Mesendoderm (in vitro differentiated cells): ENCODE data around the gene THAP7.

ENCODE experiments used
- DNase-seq: peaks from one replicate; pipeline ENCODE4 v3.0.0; 2013
- H2AK5ac ChIP-seq: 2 replicates; pipeline ENCODE4 v1.6.1; 2013; ENCODE audit warnings: low read length, inconsistent platforms
- H2BK120ac ChIP-seq: 2 replicates; pipeline ENCODE4 v1.6.1; 2013; ENCODE audit warnings: low read depth, mild to moderate bottlenecking, low read length, moderate library complexity, mixed read lengths
- H2BK15ac ChIP-seq: replicated peaks from 2 replicates; pipeline ENCODE4 v1.6.1; 2013; ENCODE audit warnings: low read depth, mild to moderate bottlenecking, moderate library complexity
- H2BK5ac ChIP-seq: 2 replicates; pipeline ENCODE4 v1.6.1; 2013; ENCODE audit warnings: low read length, inconsistent platforms
- H3K18ac ChIP-seq: 2 replicates; pipeline ENCODE4 v1.6.1; 2013; ENCODE audit warnings: mild to moderate bottlenecking, low read length, mixed read lengths
- H3K23ac ChIP-seq: one replicate; pipeline ENCODE4 v1.6.1; 2013; ENCODE audit warnings: low read length
- H3K27ac ChIP-seq: 2 replicates; pipeline ENCODE4 v1.5.1; 2013; ENCODE audit warnings: low read depth, mild to moderate bottlenecking, inconsistent platforms, low read length, moderate library complexity
- H3K27me3 ChIP-seq: 2 replicates; pipeline ENCODE4 v1.6.1; 2013; ENCODE audit warnings: low read length, control low read depth, mild to moderate bottlenecking, inconsistent platforms; ENCODE audit not compliant: insufficient read depth, poor library complexity
- H3K36me3 ChIP-seq: 2 replicates; pipeline ENCODE4 v1.6.1; 2013; ENCODE audit warnings: low read length, inconsistent platforms; ENCODE audit not compliant: control insufficient read depth, insufficient read depth
- H3K4ac ChIP-seq: one replicate; pipeline ENCODE4 v1.6.1; 2013; ENCODE audit warnings: low read depth, mild to moderate bottlenecking, low read length, moderate library complexity
- H3K4me1 ChIP-seq: 2 replicates; pipeline ENCODE4 v1.6.1; 2013; ENCODE audit warnings: low read depth, low read length, inconsistent platforms; ENCODE audit not compliant: control insufficient read depth
- H3K4me2 ChIP-seq: 2 replicates; pipeline ENCODE4 v1.6.1; 2013; ENCODE audit warnings: low read length
- H3K4me3 ChIP-seq: 2 replicates; pipeline ENCODE4 v1.5.1; 2013; ENCODE audit warnings: mild to moderate bottlenecking, low read length
- H3K56ac ChIP-seq: one replicate; pipeline ENCODE4 v1.6.1; 2013; ENCODE audit warnings: low read length
- H3K79me1 ChIP-seq: 2 replicates; pipeline ENCODE4 v1.6.1; 2013; ENCODE audit warnings: low read length, inconsistent platforms
- H3K79me2 ChIP-seq: 2 replicates; pipeline ENCODE4 v1.6.1; 2013; ENCODE audit warnings: mild to moderate bottlenecking, low read length; ENCODE audit not compliant: control insufficient read depth, insufficient read depth
- H3K9ac ChIP-seq: 2 replicates; pipeline ENCODE4 v1.6.1; 2013; ENCODE audit warnings: low read length, inconsistent platforms
- H4K5ac ChIP-seq: one replicate; pipeline ENCODE4 v1.6.1; 2013; ENCODE audit warnings: low read length
- H4K8ac ChIP-seq: one replicate; pipeline ENCODE4 v1.6.1; 2013; ENCODE audit warnings: low read depth, mild to moderate bottlenecking, control low read depth, low read length, moderate library complexity
- WGBS: extraction: QIAGEN DNeasy Blood & Tissue Kit; methylation state at CpG from one replicate; pipeline ENCODE4 v1.1.7; 2013; ENCODE audit warnings: low lambda C conversion rate, missing lambda C conversion rate; ENCODE audit not compliant: insufficient coverage; ENCODE audit errors: extremely low coverage; 5-methylcytosine and 5-hydroxymethylcytosine counted together

Gene THAP7

DNA sequence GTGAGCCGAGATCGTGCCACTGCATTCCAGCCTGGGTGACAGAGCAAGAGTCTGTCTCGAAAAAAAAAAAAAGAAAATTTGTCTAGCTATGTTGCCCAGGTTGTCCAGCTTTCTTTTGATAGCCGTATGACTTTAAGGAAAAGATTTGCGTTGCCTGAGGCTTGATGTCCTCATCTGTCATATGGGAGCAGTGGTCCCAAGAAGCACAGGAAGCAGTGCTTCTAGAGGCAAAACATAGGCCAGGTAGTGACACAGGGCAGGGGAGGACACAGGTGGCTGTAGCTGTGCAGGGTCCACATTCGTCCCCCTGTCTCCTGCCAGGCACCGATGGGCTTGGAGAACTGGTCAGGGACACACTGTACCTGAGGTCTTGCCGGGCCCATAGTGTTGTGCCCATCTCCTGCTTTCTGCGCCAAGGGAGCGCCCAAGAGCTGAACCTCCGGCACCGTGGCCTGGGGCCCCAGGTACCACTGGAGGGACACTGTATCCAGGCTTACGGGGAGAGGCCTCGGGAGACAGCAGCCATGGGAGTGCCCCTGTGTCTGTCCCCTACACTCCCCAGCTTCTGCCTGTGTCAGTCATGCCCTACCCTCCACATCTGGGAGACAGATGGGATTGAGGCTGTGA lies 45.2 kb upstream of the THAP7 start:
- no peak overlapping the region for H2BK15ac ChIP-seq
- no CpG with 5 or more reads among the region's 14 CpGs for WGBS
- H3K79me1 ChIP-seq = no peaks in the 10 kb centered on the region
- no peaks in the 10 kb centered on the region for H3K27me3 ChIP-seq
- H4K8ac ChIP-seq = no peak overlapping the region
- no peak overlapping the region for H3K4me3 ChIP-seq
- H3K4ac ChIP-seq = no peak overlapping the region
- H2BK5ac ChIP-seq = no peak overlapping the region
- H2BK120ac ChIP-seq = no peak overlapping the region
- no peak overlapping the region for H3K9ac ChIP-seq
- no peaks in the 10 kb centered on the region for H3K36me3 ChIP-seq
- no peak overlapping the region for H3K23ac ChIP-seq
- H3K4me1 ChIP-seq = peaks cover 6% of the 10 kb centered on the region
- H3K4me2 ChIP-seq = no peak overlapping the region
- H3K56ac ChIP-seq = no peak overlapping the region
- H3K18ac ChIP-seq = no peak overlapping the region
- no peaks in the 10 kb centered on the region for H3K79me2 ChIP-seq
- no peak for DNase-seq
- no peak overlapping the region for H4K5ac ChIP-seq
- H2AK5ac ChIP-seq = no peak overlapping the region
- H3K27ac ChIP-seq = no peak overlapping the region

DNA sequence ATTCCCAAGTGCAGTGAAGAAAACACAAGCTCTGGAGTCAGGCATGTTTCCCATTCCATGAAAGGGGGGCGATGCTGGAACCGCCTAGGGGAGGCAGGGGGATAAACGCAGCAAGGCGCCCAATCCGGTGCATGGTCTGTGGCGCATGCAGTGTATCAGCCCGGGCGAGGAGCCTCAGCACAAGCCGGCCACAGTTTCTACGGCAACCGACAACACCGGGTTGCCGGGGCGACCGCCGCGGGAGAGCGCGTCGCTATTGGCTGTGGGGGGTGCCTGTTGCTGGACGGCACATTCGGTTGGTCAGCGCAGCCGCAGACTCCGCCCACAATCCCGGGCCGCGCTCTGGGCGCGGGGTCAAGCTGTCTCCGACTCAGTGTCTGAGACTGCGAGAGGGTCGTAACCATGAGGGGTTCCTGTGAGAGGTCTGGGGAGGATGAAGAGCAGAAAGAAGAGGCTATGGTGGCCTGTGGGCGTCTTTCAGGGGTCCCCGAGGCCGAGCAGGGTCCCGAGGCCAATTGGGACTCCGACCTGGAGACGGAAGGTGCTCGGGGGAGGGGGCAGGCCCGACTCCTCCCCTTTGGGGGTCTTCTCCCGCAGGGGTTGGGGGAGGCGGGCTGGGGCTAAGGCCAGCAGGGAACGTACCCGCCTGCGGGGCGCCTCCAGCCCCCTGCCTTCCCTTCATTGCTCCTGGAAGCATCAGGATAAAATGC lies 43.8 kb upstream of the THAP7 start, which contains the start of gene LRRC74B:
TSS of gene LRRC74B (plus strand) at position 362 of the 710 bp plus-strand sequence. CDS start at position 403, 41 bp downstream.
- Histone ChIP-seq H4K5ac (no peak within 1 kb of the TSS), H4K8ac (no peak within 1 kb of the TSS), H3K4ac (no peak within 1 kb of the TSS), H3K18ac (no peak within 1 kb of the TSS), H3K4me2 (peak within 1 kb of the TSS; percentile 82), H3K79me2 (no peaks in the 10 kb centered on the region), H3K9ac (peak within 1 kb of the TSS; percentile 46), H2AK5ac (no peak within 1 kb of the TSS), H3K56ac (peak within 1 kb of the TSS; percentile 34), H3K36me3 (no peaks in the 10 kb centered on the region), H3K27ac (no peak within 1 kb of the TSS), H3K79me1 (no peaks in the 10 kb centered on the region), H3K4me3 (peak within 1 kb of the TSS; percentile 65), H2BK120ac (no peak within 1 kb of the TSS), H2BK5ac (no peak within 1 kb of the TSS), H3K27me3 (no peaks in the 10 kb centered on the region), H3K4me1 (peaks cover 4% of the 10 kb centered on the region), H3K23ac (no peak within 1 kb of the TSS), H2BK15ac (no peak within 1 kb of the TSS)
- DNase-seq = peak; percentile 97
- no CpG with 5 or more reads among the region's 47 CpGs for WGBS

DNA sequence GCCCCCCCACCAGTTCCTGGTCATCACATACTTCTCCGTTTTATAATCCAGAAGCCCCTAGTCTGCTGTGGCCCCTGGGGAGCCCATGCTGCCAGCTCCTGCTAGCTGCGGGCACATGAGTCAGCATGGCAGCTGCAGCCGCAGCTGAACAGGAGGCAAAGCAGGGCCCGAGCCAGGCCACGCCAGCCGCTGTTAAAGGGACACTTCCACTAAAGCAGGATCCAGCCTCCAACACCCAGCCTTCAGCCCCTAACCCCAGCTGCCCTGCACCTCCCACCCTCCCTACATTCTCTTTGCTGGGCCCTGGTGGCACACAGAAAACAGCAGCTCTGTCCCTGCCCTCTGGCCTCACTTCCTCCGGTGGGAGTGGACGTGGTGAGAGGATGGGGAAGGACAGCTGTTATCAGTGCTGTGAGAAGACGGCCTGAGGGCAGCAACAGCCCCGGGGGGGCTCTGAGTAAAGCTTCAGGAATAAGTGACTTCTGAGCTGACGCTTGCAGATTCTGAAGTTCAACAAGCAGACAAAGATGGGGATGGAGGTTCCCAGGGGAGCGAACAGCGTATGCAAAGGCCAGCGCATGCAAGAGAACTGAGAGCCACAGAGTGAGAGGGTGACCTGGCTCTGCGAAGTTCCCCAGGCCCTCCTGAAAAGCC lies 43.1 kb upstream of the THAP7 start:
- Histone ChIP-seq H4K8ac (no peak overlapping the region), H2BK5ac (no peak overlapping the region), H3K23ac (no peak overlapping the region), H3K56ac (no peak overlapping the region), H3K4ac (no peak overlapping the region), H3K36me3 (no peaks in the 10 kb centered on the region), H3K4me3 (no peak overlapping the region), H4K5ac (no peak overlapping the region), H3K79me1 (no peaks in the 10 kb centered on the region), H2BK15ac (no peak overlapping the region), H3K79me2 (no peaks in the 10 kb centered on the region), H2BK120ac (no peak overlapping the region), H3K4me1 (peaks cover 4% of the 10 kb centered on the region), H3K4me2 (peak overlapping the region; percentile 73), H3K27ac (no peak overlapping the region), H3K9ac (no peak overlapping the region), H3K18ac (no peak overlapping the region), H3K27me3 (no peaks in the 10 kb centered on the region), H2AK5ac (no peak overlapping the region)
- DNase-seq = peak; percentile 76
- WGBS = no CpG with 5 or more reads among the region's 15 CpGs

- H3K4me3 ChIP-seq = no peak overlapping the region
- H3K27ac ChIP-seq = no peak overlapping the region
These were observed 42.1 kb upstream of the THAP7 start for GRCh38 chr22:21043860-21044535.

DNA sequence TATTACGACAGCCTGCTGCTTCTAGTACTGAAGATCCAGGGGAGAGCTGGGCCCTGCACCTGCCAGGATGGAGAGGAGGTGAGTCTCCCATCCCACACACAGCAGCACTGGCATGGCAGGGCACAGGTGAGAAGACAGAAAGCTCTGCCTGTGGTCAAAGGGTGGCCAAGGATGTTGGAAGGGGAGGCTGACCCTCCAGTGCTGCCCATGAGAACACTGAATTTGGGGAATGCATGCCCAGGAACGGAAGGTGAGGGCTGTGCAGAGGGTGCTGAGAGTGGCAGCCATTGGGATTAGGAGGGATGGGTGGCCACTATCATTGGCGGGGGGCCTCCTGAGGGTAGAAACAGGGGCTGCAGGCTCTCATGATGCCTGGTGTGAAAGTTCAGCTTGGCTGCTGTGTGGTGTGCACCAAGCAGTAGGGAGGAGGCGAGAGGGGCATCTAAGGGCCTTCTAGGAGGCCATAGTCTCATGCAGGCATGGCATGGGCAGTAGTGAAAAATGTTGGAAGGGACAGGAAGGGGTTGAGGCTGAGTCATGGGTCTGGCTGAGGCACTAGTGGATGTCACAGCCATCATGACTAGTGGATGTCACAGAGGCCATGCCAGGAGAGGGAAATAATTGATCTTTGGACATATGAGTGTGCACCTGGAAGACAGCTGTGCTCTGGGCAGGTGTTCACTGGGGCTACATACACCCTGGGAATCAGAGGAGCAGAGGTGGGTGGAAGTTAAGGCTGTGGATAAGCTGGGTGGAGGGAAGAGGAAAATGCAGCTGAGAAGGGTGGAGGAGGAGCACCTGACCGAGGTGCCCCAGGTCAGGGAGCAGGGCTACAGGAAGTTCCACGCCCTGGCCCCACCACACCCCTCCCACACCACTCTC lies 41.3 kb upstream of the THAP7 start:
- Histone ChIP-seq H3K4me3 (no peak overlapping the region), H3K27ac (no peak overlapping the region), H3K79me1 (no peaks in the 10 kb centered on the region), H4K8ac (no peak overlapping the region), H3K18ac (no peak overlapping the region), H3K56ac (no peak overlapping the region), H3K23ac (no peak overlapping the region), H3K79me2 (no peaks in the 10 kb centered on the region), H3K27me3 (no peaks in the 10 kb centered on the region), H3K4me1 (peaks cover 4% of the 10 kb centered on the region), H3K36me3 (no peaks in the 10 kb centered on the region), H3K4ac (no peak overlapping the region), H4K5ac (no peak overlapping the region), H2BK5ac (no peak overlapping the region), H2AK5ac (no peak overlapping the region), H3K4me2 (no peak overlapping the region), H2BK15ac (no peak overlapping the region), H2BK120ac (no peak overlapping the region), H3K9ac (no peak overlapping the region)
- no CpG with 5 or more reads among the region's 6 CpGs for WGBS
- no peak for DNase-seq

More at GRCh38 chr22:21043860-21044535, 42.1 kb upstream of the THAP7 start:
- H3K23ac ChIP-seq = no peak overlapping the region
- H3K79me2 ChIP-seq = no peaks in the 10 kb centered on the region
- H3K18ac ChIP-seq = no peak overlapping the region
- H3K56ac ChIP-seq = no peak overlapping the region
- no peak overlapping the region for H2BK15ac ChIP-seq
- no peak for DNase-seq
- no peak overlapping the region for H4K5ac ChIP-seq
- H4K8ac ChIP-seq = no peak overlapping the region
- no peak overlapping the region for H2BK5ac ChIP-seq
- peaks cover 4% of the 10 kb centered on the region for H3K4me1 ChIP-seq
- no peak overlapping the region for H3K9ac ChIP-seq
- no peak overlapping the region for H3K4ac ChIP-seq
- no peaks in the 10 kb centered on the region for H3K79me1 ChIP-seq
- WGBS = no CpG with 5 or more reads among the region's 15 CpGs
- H3K27me3 ChIP-seq = no peaks in the 10 kb centered on the region
- no peak overlapping the region for H2BK120ac ChIP-seq
- H3K36me3 ChIP-seq = no peaks in the 10 kb centered on the region
- H3K4me2 ChIP-seq = no peak overlapping the region
- H2AK5ac ChIP-seq = no peak overlapping the region
